Ramos (cell line): Measurements from ENCODE around the gene DNAJA3.

Source experiments
- in situ Hi-C: fragments of 300-500 bp; cut with MboI; formaldehyde crosslinking; loops from one replicate; pipeline ENCODE4 v1.14.3; 2022; ENCODE audit warnings: low sequenced_read_pairs; ENCODE audit not compliant: unreplicated experiment

DNAJA3 gene

DNA sequence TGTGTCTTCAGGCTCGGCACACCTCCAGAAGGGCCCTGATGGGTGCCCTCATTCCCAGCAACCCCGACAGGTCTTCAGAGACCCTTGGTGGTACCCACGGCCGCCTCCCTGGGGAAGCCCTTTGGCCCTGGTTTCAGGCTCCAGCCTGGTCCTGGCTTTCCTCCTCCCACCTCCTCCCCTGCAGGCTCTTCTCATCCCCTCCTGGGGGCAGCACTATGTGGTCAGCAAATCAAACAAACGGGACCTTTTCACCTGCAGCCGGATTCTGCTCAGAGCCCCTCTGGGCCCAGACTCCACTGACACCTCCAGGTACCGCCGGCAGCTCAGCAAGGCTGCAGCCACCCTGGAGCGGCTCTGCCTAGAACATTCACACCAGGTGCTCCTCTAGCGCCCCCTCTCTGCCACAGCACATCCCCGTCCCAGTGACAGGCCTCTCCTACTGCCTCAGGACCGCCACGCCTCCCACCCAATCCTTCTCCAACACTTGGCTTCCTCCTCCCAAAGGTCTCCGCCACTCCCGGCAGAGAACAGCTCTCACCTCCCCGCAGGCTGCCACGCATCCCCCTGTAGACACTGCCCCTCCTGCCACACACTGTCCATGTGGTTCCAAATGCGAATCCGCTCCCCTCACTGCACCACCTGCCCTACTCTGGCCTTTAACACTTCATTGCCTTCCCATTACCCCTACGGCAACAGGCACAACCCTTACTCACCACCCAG lies 21.3 kb upstream of the DNAJA3 start:
- in situ Hi-C loops, result no loop called here

- in situ Hi-C loops, result no loop called here
Measured at GRCh38 chr16:4404967-4405696, 20.5 kb upstream of the DNAJA3 start.

DNA sequence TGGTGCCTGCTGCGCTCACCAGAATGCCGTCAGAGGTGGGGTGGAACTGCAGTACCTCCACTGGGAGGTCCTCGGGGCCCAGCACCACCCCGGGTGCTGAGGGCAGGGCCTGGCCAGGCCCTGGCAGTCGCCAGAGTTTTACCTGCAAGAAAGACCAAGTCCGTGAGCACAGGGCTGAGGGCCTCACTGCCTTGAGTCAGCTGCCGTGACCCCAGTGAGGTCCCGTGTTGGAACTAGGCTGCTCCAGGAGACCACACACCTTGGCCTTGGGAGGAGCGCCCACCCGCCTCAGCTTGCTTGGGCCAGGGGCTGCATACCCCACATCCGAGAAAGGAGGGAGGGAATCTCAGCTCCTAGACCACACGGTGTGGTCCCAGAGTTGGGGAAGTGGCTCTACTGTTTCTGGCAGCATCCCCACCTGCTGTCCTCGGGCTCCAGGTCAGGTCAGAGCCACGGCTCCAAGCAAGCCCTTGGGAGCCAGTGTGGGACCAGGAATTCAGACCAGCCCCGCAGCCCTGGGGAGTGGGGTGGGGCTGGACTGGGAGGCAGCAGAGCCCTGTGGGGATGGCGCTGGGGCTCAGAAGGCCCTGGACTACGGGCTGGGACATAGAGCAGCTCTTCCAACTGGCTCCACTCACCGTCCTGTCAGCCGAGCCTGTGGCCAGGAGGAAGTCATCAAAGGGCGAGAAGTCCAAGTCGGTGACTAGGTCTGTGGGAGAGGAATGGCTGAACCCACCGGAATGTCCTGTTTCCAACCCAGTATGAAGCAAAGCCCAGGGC lies 17.9 kb upstream of the DNAJA3 start:
- in situ Hi-C loops, result no loop called here

DNA sequence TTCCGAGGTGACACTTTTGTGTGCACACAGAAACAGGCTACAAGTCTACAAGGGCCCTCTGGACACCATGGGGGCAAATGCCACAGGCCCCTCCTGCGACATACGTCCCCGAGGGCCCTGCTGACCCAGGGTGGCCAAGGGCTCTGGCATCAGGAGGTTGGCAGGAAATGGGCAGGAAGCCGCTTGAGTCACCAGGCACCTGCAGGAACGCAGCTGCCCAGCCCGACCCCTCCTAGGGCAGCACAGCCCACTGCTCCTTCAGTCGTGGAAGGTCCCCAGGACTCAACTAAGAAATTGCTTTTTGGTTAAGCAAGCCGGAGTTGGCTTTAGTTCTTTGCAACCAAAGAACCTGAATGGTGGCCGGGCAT lies 17.4 kb upstream of the DNAJA3 start:
- in situ Hi-C loops, result no loop called here

DNA sequence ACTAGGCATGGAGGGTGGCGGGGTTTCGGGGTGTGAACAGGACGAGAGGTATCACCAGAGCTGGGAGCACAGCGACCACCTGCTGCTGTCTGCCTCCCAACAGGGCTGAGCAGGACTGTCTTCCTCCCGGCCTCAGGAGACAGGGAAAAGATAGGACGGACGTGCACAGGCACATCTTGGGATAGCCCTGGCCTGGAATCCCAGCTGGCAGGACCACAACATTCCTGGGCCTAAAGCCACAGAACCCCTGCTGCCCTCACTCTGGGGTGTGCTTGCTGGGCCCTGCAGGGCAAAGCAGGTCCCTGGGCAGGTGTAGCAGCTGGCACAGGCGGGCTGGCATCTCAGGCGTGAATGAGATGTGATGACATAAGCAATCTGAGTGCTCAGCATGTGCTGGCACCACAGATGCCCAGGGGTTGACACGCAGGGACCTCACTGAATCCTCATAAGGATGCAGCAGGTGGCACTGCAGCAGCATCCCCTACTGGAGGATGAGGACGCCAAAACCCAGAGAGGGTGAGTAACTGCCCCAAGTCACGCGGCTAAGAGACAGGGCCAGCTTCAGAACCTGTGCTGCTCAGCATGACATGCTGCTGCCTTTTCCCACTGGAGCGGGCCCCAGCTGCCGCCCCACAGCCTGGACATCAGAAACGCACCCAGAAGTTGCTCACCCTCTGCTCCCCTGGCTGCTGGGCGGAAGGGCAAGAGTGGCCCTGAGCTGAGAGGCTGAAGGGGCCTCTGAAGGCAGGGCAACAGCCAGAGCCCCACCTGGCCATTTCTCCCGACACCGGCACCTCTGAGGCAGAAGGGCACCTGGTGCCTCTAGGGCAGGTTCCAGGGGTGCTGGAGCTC lies 16.4 kb upstream of the DNAJA3 start:
- in situ Hi-C loops, result no loop called here

GRCh38 chr16:4410335-4411075 lies 15.2 kb upstream of the DNAJA3 start:
- in situ Hi-C loops, result no loop called here

- in situ Hi-C loops, result no loop called here
Measured at GRCh38 chr16:4411684-4412083, 14.0 kb upstream of the DNAJA3 start.

GRCh38 chr16:4412159-4412558 lies 13.5 kb upstream of the DNAJA3 start:
- in situ Hi-C loops, result no loop called here

GRCh38 chr16:4412854-4413253 lies 12.8 kb upstream of the DNAJA3 start:
- in situ Hi-C loops, result no loop called here

- in situ Hi-C loops, result no loop called here
Measured at GRCh38 chr16:4414187-4414917, 11.3 kb upstream of the DNAJA3 start.

DNA sequence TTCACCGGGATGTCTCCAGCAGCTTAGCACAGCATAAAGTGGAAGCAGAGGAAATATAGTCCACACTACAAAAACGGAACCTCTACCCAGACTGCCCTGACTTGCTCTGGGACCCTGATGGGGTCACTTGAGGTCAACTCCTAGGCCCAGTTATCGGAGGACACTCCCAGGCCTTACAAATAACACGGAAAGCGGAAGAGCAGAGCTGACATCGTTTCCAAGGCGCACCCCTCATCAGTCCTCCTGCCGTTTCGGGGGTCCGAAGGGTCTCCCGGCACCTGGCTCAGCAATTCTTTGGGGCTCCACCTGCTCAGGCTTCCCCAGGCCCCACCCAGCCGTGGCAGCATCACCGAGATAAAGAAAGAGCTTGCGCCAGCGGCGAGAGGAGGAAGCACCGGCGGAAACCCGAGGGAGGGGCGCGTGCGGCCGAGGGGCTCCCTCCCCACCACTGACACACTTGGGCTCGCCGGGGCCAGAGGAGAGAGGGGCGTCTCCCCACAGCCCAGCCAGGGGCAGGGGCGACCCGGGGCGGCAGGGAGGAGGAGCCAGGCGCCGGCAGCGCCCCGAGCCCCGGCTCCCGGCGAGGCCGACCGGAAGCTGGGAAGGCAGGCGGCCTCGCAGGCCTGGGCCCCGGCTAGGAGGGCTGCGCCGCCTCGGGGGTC lies 10.0 kb upstream of the DNAJA3 start:
- in situ Hi-C loops, result no loop called here

DNA sequence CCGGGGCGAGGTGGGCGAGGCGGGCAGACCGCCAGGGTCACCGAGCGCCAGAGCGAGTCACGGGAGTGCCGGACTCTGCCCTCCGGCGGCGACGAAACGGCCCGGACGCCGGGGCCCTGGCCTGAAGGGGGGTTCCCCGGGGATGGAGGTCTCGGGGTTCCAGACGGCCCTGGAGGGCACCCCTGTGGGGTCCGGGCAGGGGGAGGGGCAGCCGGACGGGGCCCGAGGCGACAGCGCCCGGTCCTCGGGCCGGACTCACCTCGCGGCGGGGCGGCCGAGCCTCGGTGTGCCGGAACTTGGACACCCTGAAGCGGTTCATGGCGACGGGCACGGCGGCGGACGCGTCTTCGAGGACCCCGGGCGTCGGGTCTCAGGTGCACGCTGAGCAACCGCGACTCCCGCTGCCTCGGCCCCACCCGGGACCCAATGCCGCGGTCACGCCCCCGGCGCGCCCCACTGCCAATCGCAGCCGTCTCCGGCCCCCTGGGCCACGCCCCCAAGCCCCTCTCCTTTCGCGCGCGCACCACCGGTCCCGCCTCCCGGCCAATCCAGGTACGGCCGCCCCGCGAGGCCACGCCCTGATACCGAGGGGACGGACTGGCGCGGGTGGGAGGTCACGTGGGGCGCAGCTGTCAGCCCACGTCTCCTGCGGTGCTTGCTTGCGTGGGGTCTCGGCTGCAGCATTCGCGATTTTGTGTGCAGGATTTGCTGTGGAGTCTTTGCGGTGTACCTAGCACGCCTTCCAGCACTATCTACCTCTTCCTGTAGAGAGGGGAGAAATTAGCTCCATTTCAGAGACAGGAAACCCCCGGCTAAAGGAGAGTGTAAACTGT lies 9.3 kb upstream of the DNAJA3 start, which contains the start of gene CORO7:
TSS of gene CORO7 (minus strand) at position 397 of the 833 bp plus-strand sequence. CDS start at position 319, 78 bp downstream.
- in situ Hi-C loops, result no loop called here

DNA sequence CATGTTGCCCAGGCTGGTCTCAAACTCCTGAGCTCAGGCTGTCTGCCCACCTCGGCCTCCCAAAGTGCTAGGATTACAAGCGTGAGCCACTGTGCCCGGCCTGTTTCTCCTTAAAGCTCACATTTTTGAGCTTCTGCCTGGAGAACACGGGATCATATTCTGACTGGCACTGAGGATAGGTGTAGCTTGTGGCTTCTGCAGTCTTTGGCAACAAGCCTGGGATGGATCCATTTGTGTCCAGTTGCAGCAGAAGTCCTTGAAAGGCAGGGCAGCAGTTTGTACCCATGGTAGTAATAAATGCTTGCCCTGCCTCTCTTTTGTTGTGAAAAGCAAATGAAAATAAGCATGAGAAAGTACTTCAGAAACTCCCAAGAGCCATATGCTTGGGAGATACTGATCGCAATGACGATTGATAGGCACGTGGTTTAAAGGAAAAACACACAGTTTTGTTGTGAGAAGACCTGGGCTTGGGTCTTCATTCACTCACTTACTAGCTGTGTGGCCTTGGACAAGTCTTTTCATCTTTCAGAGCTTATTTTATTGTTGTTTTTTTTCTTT lies 6.2 kb upstream of the DNAJA3 start:
- in situ Hi-C loops, result no loop called here

GRCh38 chr16:4420505-4421105 lies 5.1 kb upstream of the DNAJA3 start:
- in situ Hi-C loops, result no loop called here

DNA sequence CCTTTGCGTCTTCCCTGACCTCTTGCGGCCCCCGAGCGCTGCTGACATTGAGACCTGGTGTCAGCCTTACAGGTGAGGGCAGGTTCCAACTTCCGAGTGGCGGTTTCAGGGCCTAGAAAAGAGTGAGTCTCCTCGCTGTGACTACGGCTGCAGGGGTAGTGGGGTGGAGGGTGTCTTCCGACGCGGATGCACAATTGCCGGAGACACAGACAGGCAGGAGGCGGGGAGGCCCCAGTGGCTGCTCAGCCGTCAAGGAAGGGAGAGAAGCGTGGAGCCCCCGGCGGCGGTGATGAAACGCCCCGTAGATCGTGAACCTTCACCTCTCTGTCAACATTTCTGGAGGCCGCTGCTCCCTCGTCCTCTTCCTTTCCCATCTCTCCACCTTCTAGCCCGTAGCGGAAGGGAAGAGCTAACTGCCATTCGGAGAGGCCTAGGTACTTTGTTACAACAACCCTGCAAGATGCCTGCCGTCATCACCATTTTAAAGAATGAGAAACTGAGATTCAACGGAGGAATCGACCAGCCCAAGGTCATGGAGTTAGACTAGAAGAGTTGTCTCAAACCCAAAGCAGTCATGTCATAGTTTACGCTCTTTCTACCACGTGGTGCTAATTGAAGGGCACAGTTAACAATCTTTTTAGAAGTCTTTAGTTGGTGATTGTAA lies 485 bp downstream of the DNAJA3 start:
- in situ Hi-C loops, result no loop called here

- in situ Hi-C loops, result no loop called here
Measured at GRCh38 chr16:4426722-4427372, 1.2 kb downstream of the DNAJA3 start.
